Mucosa of stomach (tissue), 1 donor: Measurements from ENCODE around the gene INTS11.

Experiments
- H3K27me3 ChIP-seq: one replicate; pipeline ENCODE4 v1.7.0; 2013; ENCODE audit warnings: mild to moderate bottlenecking, low read length; ENCODE audit not compliant: control insufficient read depth, insufficient read depth
- H3K36me3 ChIP-seq: one replicate; pipeline ENCODE4 v1.7.0; 2013; ENCODE audit warnings: low read length; ENCODE audit not compliant: control insufficient read depth, insufficient read depth
- H3K4me1 ChIP-seq: one replicate; pipeline ENCODE4 v1.7.0; 2013; ENCODE audit warnings: mild to moderate bottlenecking, low read length; ENCODE audit not compliant: control insufficient read depth, insufficient read depth
- H3K4me3 ChIP-seq: one replicate; pipeline ENCODE4 v1.7.0; 2013; ENCODE audit warnings: low read length
- H3K9ac ChIP-seq: one replicate; pipeline ENCODE4 v1.7.0; 2013; ENCODE audit warnings: mild to moderate bottlenecking, low read length, moderate library complexity
- H3K9me3 ChIP-seq: one replicate; pipeline ENCODE4 v1.7.0; 2013; ENCODE audit warnings: mild to moderate bottlenecking, low read length, moderate library complexity; ENCODE audit not compliant: control insufficient read depth
- donor health status: Pancreatic carcinoma.

The INTS11 gene

GRCh38 chr1:1355416-1355815 lies 31.0 kb upstream of the INTS11 start:
- Histone ChIP-seq H3K27me3 (peaks cover 65% of the 10 kb centered on the region), H3K4me1 (peaks cover 34% of the 10 kb centered on the region), H3K9ac (no peak overlapping the region), H3K9me3 (no peaks in the 10 kb centered on the region), H3K4me3 (no peak overlapping the region), H3K36me3 (no peaks in the 10 kb centered on the region)

- H3K9ac ChIP-seq, result no peak overlapping the region
- H3K27me3 ChIP-seq, result peaks cover 60% of the 10 kb centered on the region
- H3K4me3 ChIP-seq, result no peak overlapping the region
- H3K36me3 ChIP-seq, result no peaks in the 10 kb centered on the region
- no peaks in the 10 kb centered on the region for H3K9me3 ChIP-seq
- H3K4me1 ChIP-seq, result peaks cover 32% of the 10 kb centered on the region
Observed at GRCh38 chr1:1354271-1355247, 30.1 kb upstream of the INTS11 start.

GRCh38 chr1:1353389-1354151 lies 29.1 kb upstream of the INTS11 start:
- H3K4me1 ChIP-seq, result peaks cover 24% of the 10 kb centered on the region
- H3K36me3 ChIP-seq, result no peaks in the 10 kb centered on the region
- peaks cover 51% of the 10 kb centered on the region for H3K27me3 ChIP-seq
- no peaks in the 10 kb centered on the region for H3K9me3 ChIP-seq
- H3K4me3 ChIP-seq, result no peak overlapping the region
- H3K9ac ChIP-seq, result no peak overlapping the region

- H3K36me3 ChIP-seq, result no peaks in the 10 kb centered on the region
- H3K27me3 ChIP-seq, result peaks cover 44% of the 10 kb centered on the region
- no peak overlapping the region for H3K4me3 ChIP-seq
- peaks cover 21% of the 10 kb centered on the region for H3K4me1 ChIP-seq
- no peak overlapping the region for H3K9ac ChIP-seq
- no peaks in the 10 kb centered on the region for H3K9me3 ChIP-seq
Observed at GRCh38 chr1:1352786-1353388, 28.4 kb upstream of the INTS11 start.

GRCh38 chr1:1351511-1352427 lies 27.3 kb upstream of the INTS11 start:
- no peaks in the 10 kb centered on the region for H3K9me3 ChIP-seq
- H3K27me3 ChIP-seq, result peaks cover 34% of the 10 kb centered on the region
- H3K4me1 ChIP-seq, result peaks cover 27% of the 10 kb centered on the region
- no peak overlapping the region for H3K4me3 ChIP-seq
- no peak overlapping the region for H3K9ac ChIP-seq
- H3K36me3 ChIP-seq, result no peaks in the 10 kb centered on the region

GRCh38 chr1:1349256-1350012 lies 25.0 kb upstream of the INTS11 start, which contains the start of gene DVL1:
DVL1 (minus strand) TSS chr1:1349418; CDS start chr1:1349065, 353 bp downstream.
- Histone ChIP-seq H3K9me3 (no peaks in the 10 kb centered on the region), H3K4me1 (peaks cover 42% of the 10 kb centered on the region), H3K27me3 (peaks cover 27% of the 10 kb centered on the region), H3K9ac (peak within 1 kb of the TSS; percentile 72), H3K4me3 (peak within 1 kb of the TSS; percentile 60), H3K36me3 (no peaks in the 10 kb centered on the region)

- peak overlapping the region; percentile 60 for H3K4me3 ChIP-seq
- peak overlapping the region; percentile 72 for H3K9ac ChIP-seq
- peaks cover 20% of the 10 kb centered on the region for H3K27me3 ChIP-seq
- H3K4me1 ChIP-seq, result peaks cover 50% of the 10 kb centered on the region
- no peaks in the 10 kb centered on the region for H3K36me3 ChIP-seq
- no peaks in the 10 kb centered on the region for H3K9me3 ChIP-seq
Observed at GRCh38 chr1:1348420-1349255, 24.2 kb upstream of the INTS11 start.

GRCh38 chr1:1347663-1348419 lies 23.4 kb upstream of the INTS11 start:
- peaks cover 12% of the 10 kb centered on the region for H3K27me3 ChIP-seq
- H3K36me3 ChIP-seq, result no peaks in the 10 kb centered on the region
- peaks cover 54% of the 10 kb centered on the region for H3K4me1 ChIP-seq
- H3K4me3 ChIP-seq, result peak overlapping the region; percentile 60
- peak overlapping the region; percentile 72 for H3K9ac ChIP-seq
- no peaks in the 10 kb centered on the region for H3K9me3 ChIP-seq

- no peaks in the 10 kb centered on the region for H3K36me3 ChIP-seq
- peaks cover 4% of the 10 kb centered on the region for H3K27me3 ChIP-seq
- H3K9ac ChIP-seq, result no peak overlapping the region
- H3K9me3 ChIP-seq, result no peaks in the 10 kb centered on the region
- peaks cover 54% of the 10 kb centered on the region for H3K4me1 ChIP-seq
- H3K4me3 ChIP-seq, result no peak overlapping the region
Observed at GRCh38 chr1:1347026-1347595, 22.7 kb upstream of the INTS11 start.
